Endothelial cell (in vitro differentiated cells): ENCODE data around the gene DNAJC5. TPM values are rescaled to one million over a fixed set of nuclear protein-coding genes. Genes with fewer than 3 reads are reported as not detected.
"Not testable (repeated sequence)": the region's sequence is repeated elsewhere in the genome, so short reads cannot be mapped to it uniquely, and the experiment has no call there.

ENCODE experiments used
- DNase-seq: peaks from one replicate; pipeline ENCODE4 v3.0.0; 2021; ENCODE audit warnings: low spot score
- H3K27ac Mint-ChIP-seq: one replicate; pipeline ENCODE4 v1.8.0; 2021; ENCODE audit warnings: mixed read lengths, inconsistent platforms; ENCODE audit not compliant: unreplicated experiment
- H3K27me3 Mint-ChIP-seq: one replicate; pipeline ENCODE4 v1.8.0; 2021; ENCODE audit warnings: mild to moderate bottlenecking, moderate library complexity, mixed read lengths, inconsistent platforms; ENCODE audit not compliant: unreplicated experiment
- H3K36me3 Mint-ChIP-seq: one replicate; pipeline ENCODE4 v1.8.0; 2021; ENCODE audit warnings: mild to moderate bottlenecking, low read depth, mixed read lengths, inconsistent platforms; ENCODE audit not compliant: unreplicated experiment
- H3K4me1 Mint-ChIP-seq: one replicate; pipeline ENCODE4 v1.8.0; 2021; ENCODE audit warnings: mild to moderate bottlenecking, mixed read lengths, inconsistent platforms; ENCODE audit not compliant: unreplicated experiment
- H3K4me3 Mint-ChIP-seq: one replicate; pipeline ENCODE4 v1.8.0; 2021; ENCODE audit warnings: mild to moderate bottlenecking, mixed read lengths, inconsistent platforms; ENCODE audit not compliant: unreplicated experiment
- H3K9me3 Mint-ChIP-seq: one replicate; pipeline ENCODE4 v1.8.0; 2021; ENCODE audit warnings: mixed read lengths, inconsistent platforms; ENCODE audit not compliant: unreplicated experiment
- total RNA-seq: library from RNA; stranded (reverse); fragmentation: NEBNext Ultra II Directional; extraction: Animal tissue kit (Norgen Biotek cat#: 25700); gene quantifications from one replicate; pipeline ENCODE4 v1.2.1, GENCODE V29; 2021; ENCODE audit not compliant: unreplicated experiment
- TF ChIP-seq, protein P1 (sequence below): fragments of 200-600 bp; sonication (generic); IDR thresholded peaks from one replicate; pipeline ENCODE4 v1.5.0; 2021; ENCODE audit warnings: antibody characterized with exemption; ENCODE audit not compliant: unreplicated experiment

DNAJC5 gene
- total RNA-seq, 1 donor from 2014 or later: 54.4 TPM

DNA sequence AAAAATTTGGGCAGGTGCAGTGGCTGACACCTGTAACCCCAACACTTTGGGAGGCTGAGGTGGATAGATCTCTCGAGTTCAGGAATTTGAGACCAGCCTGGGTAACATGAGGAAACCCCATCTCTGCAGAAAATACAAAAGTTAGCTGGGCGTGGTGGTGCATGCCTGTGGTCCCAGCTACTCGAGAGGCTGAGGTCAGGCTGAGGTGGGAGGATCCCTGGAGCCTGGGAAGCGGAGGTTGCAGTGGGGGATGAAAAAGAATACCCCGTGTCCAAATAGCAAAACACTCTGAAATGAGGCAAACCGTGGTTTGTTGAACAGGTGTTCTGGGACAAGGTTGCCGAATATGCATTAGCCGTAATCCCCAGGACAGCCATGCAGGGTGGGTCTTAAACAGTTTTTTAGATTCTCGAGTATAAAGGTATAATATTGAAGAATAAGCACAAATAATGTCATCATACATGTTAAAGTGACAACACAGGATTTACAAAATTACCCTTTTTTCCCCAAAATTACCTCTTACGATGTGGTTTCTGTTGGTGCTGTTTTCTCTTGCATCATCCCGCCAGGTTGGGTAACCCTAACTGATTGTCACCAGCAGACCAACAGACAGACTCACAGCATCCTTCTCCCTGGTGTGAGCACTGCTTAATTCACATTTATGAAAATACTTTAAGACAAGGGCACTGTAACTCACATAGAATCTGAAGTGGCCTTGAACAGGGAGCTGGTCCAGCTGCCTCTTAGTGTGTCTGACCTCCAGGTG lies 9.1 kb downstream of the DNAJC5 start:
- Mint-ChIP-seq H3K27ac (no peak overlapping the region), H3K9me3 (no peaks in the 10 kb centered on the region), H3K4me3 (no peak overlapping the region), H3K27me3 (peaks cover 3% of the 10 kb centered on the region), H3K36me3 (peaks cover 5% of the 10 kb centered on the region), H3K4me1 (peaks cover 2% of the 10 kb centered on the region)
- DNase-seq: no peak
- TF ChIP-seq, protein P1, sequence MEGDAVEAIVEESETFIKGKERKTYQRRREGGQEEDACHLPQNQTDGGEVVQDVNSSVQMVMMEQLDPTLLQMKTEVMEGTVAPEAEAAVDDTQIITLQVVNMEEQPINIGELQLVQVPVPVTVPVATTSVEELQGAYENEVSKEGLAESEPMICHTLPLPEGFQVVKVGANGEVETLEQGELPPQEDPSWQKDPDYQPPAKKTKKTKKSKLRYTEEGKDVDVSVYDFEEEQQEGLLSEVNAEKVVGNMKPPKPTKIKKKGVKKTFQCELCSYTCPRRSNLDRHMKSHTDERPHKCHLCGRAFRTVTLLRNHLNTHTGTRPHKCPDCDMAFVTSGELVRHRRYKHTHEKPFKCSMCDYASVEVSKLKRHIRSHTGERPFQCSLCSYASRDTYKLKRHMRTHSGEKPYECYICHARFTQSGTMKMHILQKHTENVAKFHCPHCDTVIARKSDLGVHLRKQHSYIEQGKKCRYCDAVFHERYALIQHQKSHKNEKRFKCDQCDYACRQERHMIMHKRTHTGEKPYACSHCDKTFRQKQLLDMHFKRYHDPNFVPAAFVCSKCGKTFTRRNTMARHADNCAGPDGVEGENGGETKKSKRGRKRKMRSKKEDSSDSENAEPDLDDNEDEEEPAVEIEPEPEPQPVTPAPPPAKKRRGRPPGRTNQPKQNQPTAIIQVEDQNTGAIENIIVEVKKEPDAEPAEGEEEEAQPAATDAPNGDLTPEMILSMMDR: no peak

DNA sequence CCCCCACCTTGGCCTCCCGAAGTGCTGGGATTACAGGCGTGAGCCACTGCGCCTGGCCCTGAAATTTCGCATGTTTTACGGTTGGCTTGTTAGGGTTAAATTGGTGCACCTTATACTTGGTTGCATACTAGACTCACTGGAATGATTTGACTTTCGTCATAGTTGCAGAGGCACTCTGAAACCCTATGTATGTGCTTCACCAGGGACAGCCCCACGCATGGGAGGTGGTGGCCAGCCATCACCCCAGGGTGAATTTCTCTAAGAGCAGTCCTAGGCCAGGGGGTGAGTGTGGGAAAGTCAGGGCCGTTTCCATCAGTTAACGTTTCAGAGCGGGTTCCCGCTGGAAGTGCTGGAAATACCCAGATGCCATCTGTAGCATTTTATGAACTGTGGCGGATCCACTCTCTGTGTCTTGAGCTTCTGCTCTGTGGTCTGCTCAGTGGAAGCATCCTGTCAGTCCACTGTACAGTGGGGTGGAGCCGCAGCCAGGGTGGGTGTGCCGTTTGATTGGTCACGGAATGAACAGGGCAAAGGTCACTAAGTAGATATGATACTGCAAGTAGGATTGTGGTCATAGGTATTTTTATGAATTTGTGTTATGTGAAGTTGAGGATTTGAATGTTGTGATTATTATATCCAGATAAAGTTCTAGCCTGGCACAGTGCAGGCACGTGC lies 13.2 kb downstream of the DNAJC5 start:
- TF ChIP-seq, protein P1: no peak
- DNase-seq: no peak
- no peak overlapping the region for H3K27ac Mint-ChIP-seq

DNA sequence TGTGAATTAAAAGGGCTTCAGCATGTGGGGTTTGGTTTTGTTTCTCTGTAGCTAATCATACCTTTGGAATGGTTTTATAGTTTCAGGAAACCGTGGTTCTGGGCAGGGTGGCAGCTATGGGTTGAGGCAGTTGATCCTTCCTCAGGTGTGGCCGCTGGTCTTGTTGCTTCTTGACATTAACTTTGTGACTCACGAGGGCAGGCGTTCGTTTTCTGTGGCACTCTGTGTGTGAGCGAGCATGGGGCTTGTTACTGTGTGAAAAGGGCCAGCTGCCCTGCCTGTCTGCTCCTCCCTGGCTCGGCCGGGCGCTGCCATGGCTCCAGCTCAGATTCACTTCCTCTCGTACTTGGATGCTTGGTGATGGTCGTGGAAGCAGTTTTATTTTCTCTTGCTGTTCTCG lies 16.2 kb downstream of the DNAJC5 start:
- Mint-ChIP-seq H3K4me3 (no peak overlapping the region), H3K9me3 (no peaks in the 10 kb centered on the region), H3K36me3 (peaks cover 5% of the 10 kb centered on the region), H3K27me3 (peaks cover 6% of the 10 kb centered on the region), H3K4me1 (peaks cover 8% of the 10 kb centered on the region), H3K27ac (no peak overlapping the region)
- no peak for DNase-seq
- TF ChIP-seq, protein P1: no peak

More for the DNA sequence above, 13.2 kb downstream of the DNAJC5 start:
- H3K4me3 Mint-ChIP-seq: peak overlapping the region; percentile 51
- H3K36me3 Mint-ChIP-seq: peaks cover 5% of the 10 kb centered on the region
- H3K9me3 Mint-ChIP-seq: no peaks in the 10 kb centered on the region
- peaks cover 7% of the 10 kb centered on the region for H3K4me1 Mint-ChIP-seq
- H3K27me3 Mint-ChIP-seq: peaks cover 4% of the 10 kb centered on the region

DNA sequence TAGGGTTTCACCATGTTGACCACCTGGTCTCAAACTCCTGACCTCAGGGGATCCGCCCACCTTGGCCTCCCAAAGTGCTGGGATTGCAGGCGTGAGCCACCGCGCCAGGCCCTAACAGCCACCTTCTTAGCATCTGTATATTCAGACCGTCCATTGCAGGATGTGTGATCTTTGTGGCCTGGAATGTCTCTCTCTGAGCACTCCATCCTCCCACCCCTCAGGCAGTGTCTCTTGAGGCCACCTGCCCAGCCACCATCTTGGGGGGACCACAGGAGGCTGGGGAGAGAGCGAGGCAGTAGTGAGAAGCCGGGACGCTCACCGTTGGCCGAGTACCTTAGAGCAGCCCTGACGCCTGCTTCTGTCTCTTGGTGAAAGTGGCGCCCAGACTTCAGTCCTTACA lies 18.8 kb downstream of the DNAJC5 start:
- peaks cover 8% of the 10 kb centered on the region for H3K36me3 Mint-ChIP-seq
- TF ChIP-seq, protein P1: no peak
- no peak for DNase-seq
- H3K4me3 Mint-ChIP-seq: no peak overlapping the region
- peaks cover 8% of the 10 kb centered on the region for H3K4me1 Mint-ChIP-seq
- H3K9me3 Mint-ChIP-seq: no peaks in the 10 kb centered on the region
- H3K27me3 Mint-ChIP-seq: peaks cover 3% of the 10 kb centered on the region
- H3K27ac Mint-ChIP-seq: no peak overlapping the region

DNA sequence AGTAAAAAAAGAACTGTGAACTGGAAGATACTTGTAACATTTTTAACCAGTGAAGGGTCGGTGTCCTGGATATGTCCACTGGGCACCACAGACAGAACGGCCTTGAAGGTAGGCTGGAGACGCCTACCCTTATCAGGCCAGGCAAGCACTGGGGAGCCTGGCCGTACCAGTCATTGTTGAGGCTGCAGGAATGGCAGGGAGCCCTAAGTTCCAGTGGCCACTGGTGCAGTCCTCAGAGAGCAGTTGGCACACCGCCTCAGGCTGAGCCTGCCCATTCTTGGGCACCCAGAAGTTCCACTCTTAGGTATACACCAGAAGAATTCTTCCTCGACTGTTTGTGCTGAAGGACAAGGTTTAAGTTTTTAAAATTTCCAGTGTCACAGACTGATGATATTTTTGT lies 20.5 kb downstream of the DNAJC5 start:
- Mint-ChIP-seq H3K4me1 (peaks cover 4% of the 10 kb centered on the region), H3K27me3 (peaks cover 3% of the 10 kb centered on the region), H3K9me3 (no peaks in the 10 kb centered on the region), H3K27ac (no peak overlapping the region), H3K4me3 (no peak overlapping the region), H3K36me3 (peaks cover 13% of the 10 kb centered on the region)
- TF ChIP-seq, protein P1: no peak
- DNase-seq: no peak

DNA sequence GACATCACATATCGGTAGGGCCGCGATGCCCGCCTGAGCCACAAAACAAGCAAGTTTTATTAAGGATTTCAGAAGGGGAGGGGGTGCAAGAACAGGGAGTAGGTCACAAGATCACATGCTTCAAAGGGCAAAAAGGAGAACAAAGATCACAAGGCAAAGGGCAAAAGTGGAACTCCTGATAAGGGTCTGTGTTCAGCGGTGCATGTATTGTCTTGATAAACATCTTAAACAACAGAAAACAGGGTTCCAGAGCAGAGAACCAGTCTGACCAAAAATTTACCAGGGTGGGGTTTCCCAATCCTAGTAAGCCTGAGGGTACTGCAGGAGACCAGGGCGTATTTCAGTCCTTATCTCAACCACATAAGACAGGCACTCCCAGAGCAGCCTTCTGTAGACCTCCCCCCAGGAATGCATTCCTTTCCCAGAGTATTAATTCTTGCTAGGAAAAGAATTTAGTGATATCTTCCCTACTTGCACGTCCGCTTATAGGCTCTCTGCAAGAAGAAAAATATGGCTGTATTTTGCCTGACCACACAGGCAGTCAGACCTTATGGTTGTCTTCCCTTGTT lies 21.5 kb downstream of the DNAJC5 start:
- H3K4me1 Mint-ChIP-seq, H3K9me3 Mint-ChIP-seq, H3K27me3 Mint-ChIP-seq, DNase-seq, H3K4me3 Mint-ChIP-seq, H3K27ac Mint-ChIP-seq: not testable (repeated sequence)
- H3K36me3 Mint-ChIP-seq: peaks cover 13% of the 10 kb centered on the region
